A673 (cell line): ENCODE results near the gene FGF18. TPM values are rescaled to one million over a fixed set of nuclear protein-coding genes. Genes with fewer than 3 reads are reported as not detected.
A peak's percentile ranks its signal among the peaks of the same experiment; 100 is the strongest.
"Not testable (repeated sequence)": the region's sequence is repeated elsewhere in the genome, so short reads cannot be mapped to it uniquely, and the experiment has no call there.

Experiments used
- Bru-seq: library from RNA; stranded (reverse); fragments of 400-500 nt; gene quantifications from one replicate; lab custom pipeline; 2021; lab: Mats Ljungman, UMichigan
- BruChase-seq, 2 experiments: library from RNA; stranded (reverse); fragments of 400-500 nt; gene quantifications; one replicate each; lab custom pipeline; 2021; lab: Mats Ljungman, UMichigan
- BruUV-seq: library from RNA; stranded (reverse); fragments of 400-500 nt; replicated peaks from 2 replicates; lab custom pipeline; 2021; lab: Mats Ljungman, UMichigan
- CTCF ChIA-PET: fragments of 300-600 bp; sonication (Branson Sonifier 250); formaldehyde crosslinking; loops from one replicate; lab custom pipeline; 2022; ENCODE audit warnings: antibody characterized with exemption; lab: Charles Lee
- POLR2A ChIA-PET: fragments of 300-600 bp; sonication (Branson Sonifier 250); formaldehyde crosslinking; loops from one replicate; lab custom pipeline; 2022; ENCODE audit warnings: antibody characterized with exemption; ENCODE audit not compliant: low non-redundant PET; lab: Charles Lee
- DNase-seq: peaks from one replicate; pipeline ENCODE4 v3.0.0-alpha.2; 2015; ENCODE audit warnings: low spot score
- H3K27ac ChIP-seq: fragments of 200-600 bp; sonication (generic); 2 replicates; pipeline ENCODE4 v1.5.1; 2016; ENCODE audit warnings: mixed run types, low read depth, mild to moderate bottlenecking, mixed read lengths, antibody characterized with exemption, low read length; ENCODE audit not compliant: poor library complexity, severe bottlenecking
- H3K27me3 ChIP-seq: fragments of 200-600 bp; sonication (generic); replicated peaks from 2 replicates; pipeline ENCODE4 v1.6.1; 2017; ENCODE audit warnings: mixed run types, low read depth, mild to moderate bottlenecking, mixed read lengths, antibody characterized with exemption, low read length; ENCODE audit not compliant: insufficient read depth, poor library complexity
- H3K36me3 ChIP-seq: fragments of 200-600 bp; sonication (generic); 2 replicates; pipeline ENCODE4 v1.6.1; 2016; ENCODE audit warnings: mixed run types, mild to moderate bottlenecking, mixed read lengths, antibody characterized with exemption, low read length; ENCODE audit not compliant: insufficient read depth, poor library complexity, severe bottlenecking
- H3K4me1 ChIP-seq: fragments of 200-600 bp; sonication (generic); 2 replicates; pipeline ENCODE4 v1.6.1; 2017; ENCODE audit warnings: mixed run types, mild to moderate bottlenecking, mixed read lengths, antibody characterized with exemption, low read length; ENCODE audit not compliant: insufficient read depth, poor library complexity, severe bottlenecking
- H3K4me3 ChIP-seq: fragments of 200-600 bp; sonication (generic); 2 replicates; pipeline ENCODE4 v1.5.1; 2016; ENCODE audit warnings: low read depth, mixed run types, mild to moderate bottlenecking, mixed read lengths, low read length; ENCODE audit not compliant: poor library complexity, severe bottlenecking
- H3K9me3 ChIP-seq: fragments of 200-600 bp; sonication (generic); 2 replicates; pipeline ENCODE4 v1.6.1; 2016; ENCODE audit warnings: mixed run types, low read depth, mild to moderate bottlenecking, mixed read lengths, antibody characterized with exemption, low read length; ENCODE audit not compliant: poor library complexity, severe bottlenecking
- CTCF ChIP-seq: fragments of 300-800, 200-600 bp; sonication (generic); conservative IDR thresholded peaks from 2 replicates; pipeline ENCODE4 v1.5.1; 2017; ENCODE audit warnings: low read depth, mild to moderate bottlenecking, antibody characterized with exemption, low read length, moderate library complexity, mixed read lengths
- EZH2 ChIP-seq: fragments of 200-600 bp; sonication (generic); IDR thresholded peaks from 2 replicates; pipeline ENCODE4 v1.6.1; 2017; ENCODE audit warnings: borderline replicate concordance, low read depth, mild to moderate bottlenecking, mixed read lengths, antibody characterized with exemption, low read length; ENCODE audit not compliant: poor library complexity, severe bottlenecking
- intact Hi-C: fragments of 100-400 bp; cut with micrococcal nuclease; formaldehyde crosslinking; loops from one replicate; pipeline ENCODE4 v1.10.0; 2022; ENCODE audit not compliant: unreplicated experiment
- long read RNA-seq: library from polyadenylated mRNA; stranded (forward); transcript quantifications from one replicate; pipeline ENCODE4 v2.0.0, GENCODE V29; 2022
- total RNA-seq: library from RNA; stranded (reverse); gene quantifications from 2 replicates; pipeline ENCODE4 v1.2.3, GENCODE V29; 2021

FGF18 gene
- 0.90 and 1.3 TPM in 2 replicates for total RNA-seq
- percentile 43 among the genes with signal in this experiment for Bru-seq, nascent RNA
- percentile 37 among the genes with signal in this experiment for BruChase-seq, experiment 1, labeled RNA remaining after a 2-hour chase
- BruChase-seq, experiment 2, labeled RNA remaining after a 6-hour chase = percentile 44 among the genes with signal in this experiment
- long read RNA-seq, transcript FGF18-201 (5 exons, 1,986 nt) = major isoform, 6 of 6 reads
- long read RNA-seq, partial matches to known transcripts = 0 of 6 reads
- long read RNA-seq, other reads (novel, unspliced or antisense) = 0 of 6 reads

- no peak for TF ChIP-seq CTCF
- intact Hi-C loops = loop anchor here (1.0 to 5.0 kb wide), 3 partner anchors 433 to 623 kb away; no protein-coding TSS in a partner anchor
- H3K27ac ChIP-seq = no peak within 1 kb of the TSS
- H3K4me1 ChIP-seq = peaks cover 8% of the 10 kb centered on the region
- BruUV-seq = no TSS peak
- peaks cover 7% of the 10 kb centered on the region for H3K27me3 ChIP-seq
- H3K9me3 ChIP-seq = no peaks in the 10 kb centered on the region
- DNase-seq = peak; percentile 74
- H3K4me3 ChIP-seq = peak within 1 kb of the TSS; percentile 46
- POLR2A ChIA-PET = no interaction called here
- CTCF ChIA-PET = interaction anchor here (0.6 to 1.3 kb wide), 2 partner anchors 30 to 640 kb away, joined by 3 to 9 read pairs; no protein-coding TSS in a partner anchor
- H3K36me3 ChIP-seq = peaks cover 5% of the 10 kb centered on the region
Observed at GRCh38 chr5:171418982-171419687, at the start of gene FGF18. FGF18 (plus strand) TSS chr5:171419647; CDS start chr5:171420200, 553 bp downstream.

- Histone ChIP-seq H3K4me1 (no peaks in the 10 kb centered on the region), H3K27ac (no peak overlapping the region), H3K9me3 (no peaks in the 10 kb centered on the region), H3K4me3 (no peak overlapping the region), H3K36me3 (no peaks in the 10 kb centered on the region), H3K27me3 (no peaks in the 10 kb centered on the region)
- DNase-seq = no peak
- CTCF ChIA-PET = no interaction called here
- intact Hi-C loops = no loop called here
- BruUV-seq = no TSS peak
- POLR2A ChIA-PET = no interaction called here
- TF ChIP-seq EZH2 = no peak
- TF ChIP-seq CTCF = no peak
Observed at GRCh38 chr5:171369898-171370297, 49.5 kb upstream of the FGF18 start.

- H3K27me3 ChIP-seq, H3K36me3 ChIP-seq, H3K4me3 ChIP-seq, POLR2A ChIA-PET, intact Hi-C loops, BruUV-seq, H3K9me3 ChIP-seq, H3K27ac ChIP-seq, H3K4me1 ChIP-seq, CTCF ChIA-PET, DNase-seq: not testable (repeated sequence)
- TF ChIP-seq CTCF = 0 out of 2 replicates have a peak, but pooled peaks have one; percentile 14
Observed at GRCh38 chr5:171370881-171371280, 48.6 kb upstream of the FGF18 start.
